Measurements from ENCODE around the gene ABLIM3. TPM values are rescaled to one million over a fixed set of nuclear protein-coding genes. Genes with fewer than 3 reads are reported as not detected.

Gene ABLIM3
- polyA plus RNA-seq, 1 donor from 2014 or later = 17.7 TPM

DNA sequence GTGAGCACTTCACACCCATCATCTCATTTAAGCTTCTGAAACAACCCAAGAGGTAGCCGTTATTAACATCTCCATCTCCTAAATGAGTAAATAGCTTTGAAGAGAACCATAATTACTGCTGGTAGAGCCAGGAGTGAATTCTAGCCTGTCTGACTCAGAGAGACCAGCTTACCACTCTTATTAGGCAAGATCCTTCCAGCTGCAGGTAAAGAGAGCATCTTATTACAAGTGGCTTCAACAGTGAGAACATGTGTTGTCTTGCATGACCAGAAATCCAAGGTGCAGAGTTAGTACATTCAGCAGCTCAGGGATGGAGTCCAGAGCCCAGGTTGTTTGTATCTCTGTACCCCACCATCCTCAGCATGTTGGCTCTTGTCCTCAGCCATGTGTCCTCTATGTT lies 119.5 kb downstream of the ABLIM3 start:
- no peaks in the 10 kb centered on the region for H3K79me2 ChIP-seq (replicated peaks; ENCODE audit: insufficient read depth, low read length)
- TF ChIP-seq POLR2AphosphoS5 (IDR thresholded peaks at IDR 0.05) (no peak), TAF1 (IDR thresholded peaks at IDR 0.05; ENCODE audit: low read depth) (no peak), EZH2 (IDR thresholded peaks at IDR 0.05; ENCODE audit: borderline replicate concordance, insufficient read depth, low read length, poor library complexity, severe bottlenecking) (no peak), RAD21 (conservative IDR thresholded peaks at IDR 0.05) (no peak), MXI1 (conservative IDR thresholded peaks at IDR 0.05; ENCODE audit: poor library complexity, severe bottlenecking) (no peak), SMC3 (conservative IDR thresholded peaks at IDR 0.05; ENCODE audit: poor library complexity) (no peak), EP300 (conservative IDR thresholded peaks at IDR 0.05; ENCODE audit: poor library complexity, severe bottlenecking) (no peak)
- TF ChIP-seq, protein P1, sequence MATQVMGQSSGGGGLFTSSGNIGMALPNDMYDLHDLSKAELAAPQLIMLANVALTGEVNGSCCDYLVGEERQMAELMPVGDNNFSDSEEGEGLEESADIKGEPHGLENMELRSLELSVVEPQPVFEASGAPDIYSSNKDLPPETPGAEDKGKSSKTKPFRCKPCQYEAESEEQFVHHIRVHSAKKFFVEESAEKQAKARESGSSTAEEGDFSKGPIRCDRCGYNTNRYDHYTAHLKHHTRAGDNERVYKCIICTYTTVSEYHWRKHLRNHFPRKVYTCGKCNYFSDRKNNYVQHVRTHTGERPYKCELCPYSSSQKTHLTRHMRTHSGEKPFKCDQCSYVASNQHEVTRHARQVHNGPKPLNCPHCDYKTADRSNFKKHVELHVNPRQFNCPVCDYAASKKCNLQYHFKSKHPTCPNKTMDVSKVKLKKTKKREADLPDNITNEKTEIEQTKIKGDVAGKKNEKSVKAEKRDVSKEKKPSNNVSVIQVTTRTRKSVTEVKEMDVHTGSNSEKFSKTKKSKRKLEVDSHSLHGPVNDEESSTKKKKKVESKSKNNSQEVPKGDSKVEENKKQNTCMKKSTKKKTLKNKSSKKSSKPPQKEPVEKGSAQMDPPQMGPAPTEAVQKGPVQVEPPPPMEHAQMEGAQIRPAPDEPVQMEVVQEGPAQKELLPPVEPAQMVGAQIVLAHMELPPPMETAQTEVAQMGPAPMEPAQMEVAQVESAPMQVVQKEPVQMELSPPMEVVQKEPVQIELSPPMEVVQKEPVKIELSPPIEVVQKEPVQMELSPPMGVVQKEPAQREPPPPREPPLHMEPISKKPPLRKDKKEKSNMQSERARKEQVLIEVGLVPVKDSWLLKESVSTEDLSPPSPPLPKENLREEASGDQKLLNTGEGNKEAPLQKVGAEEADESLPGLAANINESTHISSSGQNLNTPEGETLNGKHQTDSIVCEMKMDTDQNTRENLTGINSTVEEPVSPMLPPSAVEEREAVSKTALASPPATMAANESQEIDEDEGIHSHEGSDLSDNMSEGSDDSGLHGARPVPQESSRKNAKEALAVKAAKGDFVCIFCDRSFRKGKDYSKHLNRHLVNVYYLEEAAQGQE (IDR thresholded peaks at IDR 0.05; ENCODE audit: borderline replicate concordance) = no peak
- TF ChIP-seq, protein P2, sequence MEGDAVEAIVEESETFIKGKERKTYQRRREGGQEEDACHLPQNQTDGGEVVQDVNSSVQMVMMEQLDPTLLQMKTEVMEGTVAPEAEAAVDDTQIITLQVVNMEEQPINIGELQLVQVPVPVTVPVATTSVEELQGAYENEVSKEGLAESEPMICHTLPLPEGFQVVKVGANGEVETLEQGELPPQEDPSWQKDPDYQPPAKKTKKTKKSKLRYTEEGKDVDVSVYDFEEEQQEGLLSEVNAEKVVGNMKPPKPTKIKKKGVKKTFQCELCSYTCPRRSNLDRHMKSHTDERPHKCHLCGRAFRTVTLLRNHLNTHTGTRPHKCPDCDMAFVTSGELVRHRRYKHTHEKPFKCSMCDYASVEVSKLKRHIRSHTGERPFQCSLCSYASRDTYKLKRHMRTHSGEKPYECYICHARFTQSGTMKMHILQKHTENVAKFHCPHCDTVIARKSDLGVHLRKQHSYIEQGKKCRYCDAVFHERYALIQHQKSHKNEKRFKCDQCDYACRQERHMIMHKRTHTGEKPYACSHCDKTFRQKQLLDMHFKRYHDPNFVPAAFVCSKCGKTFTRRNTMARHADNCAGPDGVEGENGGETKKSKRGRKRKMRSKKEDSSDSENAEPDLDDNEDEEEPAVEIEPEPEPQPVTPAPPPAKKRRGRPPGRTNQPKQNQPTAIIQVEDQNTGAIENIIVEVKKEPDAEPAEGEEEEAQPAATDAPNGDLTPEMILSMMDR (IDR thresholded peaks at IDR 0.05; ENCODE audit: poor library complexity, severe bottlenecking) = no peak
- no peak overlapping the region for H3K9ac ChIP-seq (ENCODE audit: low read length)
- H3K27ac ChIP-seq (ENCODE audit: low read length) = no peak overlapping the region
- no peak overlapping the region for H2AFZ ChIP-seq (ENCODE audit: low read depth, low read length)
- H3K4me2 ChIP-seq (ENCODE audit: low read length) = no peak overlapping the region
- H4K20me1 ChIP-seq (ENCODE audit: insufficient read depth) = no peaks in the 10 kb centered on the region
- no peaks in the 10 kb centered on the region for H3K9me3 ChIP-seq (ENCODE audit: low read length)
- no peaks in the 10 kb centered on the region for H3K36me3 ChIP-seq (ENCODE audit: insufficient read depth, low read length)
- no peak overlapping the region for H3K4me3 ChIP-seq (ENCODE audit: low read length)
- H3F3A ChIP-seq (ENCODE audit: insufficient read depth, low read length, poor library complexity, severe bottlenecking) = no peaks in the 10 kb centered on the region
- no peaks in the 10 kb centered on the region for H3K27me3 ChIP-seq (ENCODE audit: insufficient read depth, low read depth, low read length)
- no peaks in the 10 kb centered on the region for H3K9me2 ChIP-seq (ENCODE audit: insufficient read depth, low read length)

DNA sequence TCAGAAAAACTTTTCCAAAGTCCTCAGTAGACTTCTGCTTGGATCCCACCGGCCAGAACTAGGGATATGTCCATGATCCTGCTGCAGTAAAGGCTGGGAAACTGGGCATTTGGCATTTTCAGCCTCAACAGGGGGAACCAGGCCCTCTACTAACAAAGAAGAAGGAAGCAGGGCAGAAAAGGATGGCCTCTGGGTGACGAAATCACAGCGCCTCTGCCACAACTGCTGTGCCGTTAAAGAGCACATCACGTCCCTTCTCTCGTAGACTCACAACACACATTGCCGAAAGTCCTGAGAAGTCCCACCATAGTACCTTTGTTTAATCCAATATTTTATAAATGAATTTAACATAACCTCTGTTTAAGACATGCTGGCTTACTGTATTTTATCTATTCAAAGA lies 120.0 kb downstream of the ABLIM3 start:
- H3K79me2 ChIP-seq (replicated peaks; ENCODE audit: insufficient read depth, low read length) = no peaks in the 10 kb centered on the region
- no peak overlapping the region for H3K27ac ChIP-seq (ENCODE audit: low read length)
- no peaks in the 10 kb centered on the region for H3K9me2 ChIP-seq (ENCODE audit: insufficient read depth, low read length)
- no peaks in the 10 kb centered on the region for H3F3A ChIP-seq (ENCODE audit: insufficient read depth, low read length, poor library complexity, severe bottlenecking)
- TF ChIP-seq SMC3 (conservative IDR thresholded peaks at IDR 0.05; ENCODE audit: poor library complexity) = no peak
- no peak for TF ChIP-seq EZH2 (IDR thresholded peaks at IDR 0.05; ENCODE audit: borderline replicate concordance, insufficient read depth, low read length, poor library complexity, severe bottlenecking)
- TF ChIP-seq, protein P1 (IDR thresholded peaks at IDR 0.05; ENCODE audit: borderline replicate concordance) = no peak
- no peak for TF ChIP-seq RAD21 (conservative IDR thresholded peaks at IDR 0.05)
- no peak for TF ChIP-seq TAF1 (IDR thresholded peaks at IDR 0.05; ENCODE audit: low read depth)
- TF ChIP-seq EP300 (conservative IDR thresholded peaks at IDR 0.05; ENCODE audit: poor library complexity, severe bottlenecking) = no peak
- TF ChIP-seq, protein P2 (IDR thresholded peaks at IDR 0.05; ENCODE audit: poor library complexity, severe bottlenecking) = no peak
- TF ChIP-seq MXI1 (conservative IDR thresholded peaks at IDR 0.05; ENCODE audit: poor library complexity, severe bottlenecking) = no peak
- no peak for TF ChIP-seq POLR2AphosphoS5 (IDR thresholded peaks at IDR 0.05)
- no peak overlapping the region for H2AFZ ChIP-seq (ENCODE audit: low read depth, low read length)
- no peak overlapping the region for H3K9ac ChIP-seq (ENCODE audit: low read length)
- H3K36me3 ChIP-seq (ENCODE audit: insufficient read depth, low read length) = no peaks in the 10 kb centered on the region
- H3K4me3 ChIP-seq (ENCODE audit: low read length) = no peak overlapping the region
- no peaks in the 10 kb centered on the region for H4K20me1 ChIP-seq (ENCODE audit: insufficient read depth)
- no peak overlapping the region for H3K4me2 ChIP-seq (ENCODE audit: low read length)
- peaks cover 5% of the 10 kb centered on the region for H3K27me3 ChIP-seq (ENCODE audit: insufficient read depth, low read depth, low read length)
- no peaks in the 10 kb centered on the region for H3K9me3 ChIP-seq (ENCODE audit: low read length)
